Lung microvascular endothelial cell (primary cell): Measurements from ENCODE around the gene ELFN1. TPM values are rescaled to one million over a fixed set of nuclear protein-coding genes. Genes with fewer than 3 reads are reported as not detected.

Experiments
- DNase-seq, 2 donors: peaks; one replicate each; pipeline versions ENCODE4 v3.0.0 to v3.0.0-alpha.2; 2010; ENCODE audit warnings: low read depth in 2 of 2
- total RNA-seq: library from RNA; depleted of rRNA; stranded (reverse); fragments of >200 nt; gene quantifications from 2 replicates; pipeline ENCODE4 v1.2.1, GENCODE V29; 2014

Gene ELFN1
- total RNA-seq, 1 donor from 2014 or later = under 0.01 TPM

GRCh38 chr7:1675673-1676549 is 5.8 kb downstream of the ELFN1 start:
- DNase-seq = no peak

DNA sequence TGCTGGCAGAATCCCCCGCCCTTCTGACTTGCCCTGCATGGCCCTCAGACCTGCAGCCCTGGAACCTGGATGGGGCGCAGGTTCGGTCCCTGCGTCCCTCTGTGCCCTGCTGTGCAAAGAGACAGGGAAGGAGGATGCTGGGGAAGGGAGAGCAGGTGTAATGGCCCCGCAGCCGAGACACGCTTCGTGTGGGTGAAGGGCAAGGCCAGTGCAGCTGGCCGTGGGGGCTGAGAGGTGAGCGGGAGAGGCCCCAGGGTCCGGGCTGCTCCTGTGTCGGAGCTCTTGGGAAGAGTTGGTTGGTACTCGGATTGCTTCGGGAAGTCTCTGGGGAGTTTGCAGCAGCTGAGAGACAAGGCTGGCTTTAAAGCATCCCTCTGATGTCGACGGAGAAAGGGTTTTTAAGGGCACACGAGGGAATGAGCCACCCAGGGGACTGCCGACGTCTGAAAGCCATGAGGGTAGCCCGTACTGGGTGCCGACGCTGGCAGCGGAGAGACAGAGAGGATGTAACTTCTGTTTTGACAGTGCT is 6.5 kb downstream of the ELFN1 start:
- DNase-seq = no peak

DNA sequence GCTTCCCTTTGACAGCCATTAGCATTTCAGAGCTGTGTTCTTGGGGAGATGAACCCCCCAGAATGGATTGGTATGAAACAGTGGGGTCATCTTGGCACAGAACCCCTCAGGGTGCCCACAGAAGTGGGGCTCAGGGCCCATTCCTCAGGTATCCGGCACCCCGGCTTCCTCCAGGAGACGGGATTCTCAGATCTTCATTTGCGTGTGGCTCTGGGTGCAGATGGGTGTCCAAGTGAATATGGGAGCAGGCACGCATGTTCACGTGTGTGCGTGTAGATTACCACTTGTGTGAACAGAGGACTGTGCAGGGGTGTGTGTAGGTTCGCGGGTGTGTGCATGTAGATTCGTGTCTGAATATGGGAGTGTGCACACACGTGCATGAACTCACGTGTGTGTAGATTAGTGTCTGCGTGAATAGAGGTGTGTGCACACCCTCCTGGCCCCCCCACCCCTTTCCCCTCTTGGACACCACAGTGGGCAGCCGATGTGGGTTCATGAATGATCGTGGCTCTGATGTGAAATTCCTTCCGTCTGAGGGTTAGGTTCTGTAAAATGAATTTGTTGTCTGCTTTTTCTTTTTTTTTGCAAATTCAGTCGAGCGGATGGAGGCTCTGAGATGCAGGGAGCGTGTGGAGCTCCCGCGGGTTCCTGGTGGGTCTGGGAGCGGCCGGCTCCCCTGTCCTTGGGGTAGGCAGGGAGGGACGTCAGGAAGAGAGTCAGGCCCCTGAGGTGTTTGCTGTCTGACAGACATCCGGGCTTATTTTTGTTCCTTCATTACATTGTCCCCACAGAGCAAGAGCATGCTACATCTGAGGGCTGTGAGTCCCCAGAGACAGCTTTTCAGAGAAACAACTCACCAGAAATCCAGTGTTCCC is 7.4 kb downstream of the ELFN1 start:
- no peak for DNase-seq

GRCh38 chr7:1678081-1678543 is 8.0 kb downstream of the ELFN1 start:
- no peak for DNase-seq

DNA sequence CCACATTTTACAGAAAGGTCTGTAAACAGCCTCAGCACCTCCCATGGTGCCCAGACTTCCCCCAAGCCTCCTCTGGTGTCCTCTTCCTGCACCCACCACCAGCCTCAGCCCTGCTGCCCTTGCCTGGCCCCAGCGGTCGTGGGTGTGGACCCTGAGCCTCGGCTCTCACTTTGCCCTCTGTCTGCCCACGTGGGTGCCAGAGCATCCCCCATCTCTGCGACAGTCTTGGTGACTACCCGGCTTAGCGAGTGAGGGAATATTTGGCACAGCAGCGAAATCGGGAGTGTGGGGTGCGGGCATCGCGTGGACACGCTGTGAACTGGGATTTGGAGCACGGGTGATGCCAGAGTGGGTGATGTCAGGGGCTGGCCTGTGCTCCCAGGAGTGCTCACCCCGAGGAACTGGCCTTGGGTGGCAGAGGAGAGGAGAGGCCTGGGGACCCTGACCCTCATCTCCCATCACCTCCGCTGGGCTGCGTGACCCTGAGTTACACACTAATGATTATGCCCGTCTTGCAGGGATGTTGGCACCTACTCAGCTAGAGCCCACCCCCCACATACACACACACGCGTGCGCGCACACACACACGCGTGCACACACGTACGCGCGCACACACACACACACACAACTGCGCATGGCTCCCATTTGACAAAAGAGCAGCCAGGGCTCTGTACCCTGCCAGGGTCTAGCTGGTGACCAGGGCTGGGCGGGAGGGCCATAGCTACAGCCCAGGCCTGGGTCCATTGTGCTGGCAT is 8.7 kb downstream of the ELFN1 start:
- DNase-seq = no peak

GRCh38 chr7:1679326-1679965 is 9.4 kb downstream of the ELFN1 start:
- no peak for DNase-seq

GRCh38 chr7:1679966-1680730 is 10.1 kb downstream of the ELFN1 start:
- no peak for DNase-seq

- no peak for DNase-seq
These were observed 11.5 kb downstream of the ELFN1 start for GRCh38 chr7:1681581-1681980.

DNA sequence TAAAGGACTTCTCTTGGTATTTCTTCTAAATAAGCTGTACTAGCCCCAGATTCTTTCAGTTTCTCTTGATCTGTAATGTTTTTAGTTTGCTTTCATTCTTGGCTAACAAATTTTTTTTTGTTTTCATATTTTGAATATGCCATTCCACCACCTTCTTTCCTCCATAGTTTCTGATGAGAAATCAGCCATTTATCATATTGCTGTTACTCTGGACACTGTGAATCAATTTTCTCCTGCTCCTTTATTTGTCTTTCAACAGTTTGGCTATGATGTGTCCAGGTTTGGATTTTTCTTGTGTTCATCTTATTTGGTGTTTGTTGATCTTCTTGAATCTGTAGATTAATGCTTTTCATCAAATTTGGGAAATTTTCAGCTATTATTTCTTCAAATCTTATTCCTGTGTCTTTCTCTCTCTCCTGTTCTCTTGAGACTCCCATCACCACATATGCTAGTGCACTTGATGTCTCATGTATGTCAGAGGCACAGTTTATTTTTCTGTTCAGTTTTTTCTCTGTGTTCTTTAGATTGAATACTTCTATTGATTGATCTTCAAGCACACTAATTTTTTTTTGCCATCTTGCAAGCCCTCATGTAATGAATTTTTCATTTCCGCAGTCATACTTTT is 15.0 kb downstream of the ELFN1 start:
- no peak for DNase-seq

DNA sequence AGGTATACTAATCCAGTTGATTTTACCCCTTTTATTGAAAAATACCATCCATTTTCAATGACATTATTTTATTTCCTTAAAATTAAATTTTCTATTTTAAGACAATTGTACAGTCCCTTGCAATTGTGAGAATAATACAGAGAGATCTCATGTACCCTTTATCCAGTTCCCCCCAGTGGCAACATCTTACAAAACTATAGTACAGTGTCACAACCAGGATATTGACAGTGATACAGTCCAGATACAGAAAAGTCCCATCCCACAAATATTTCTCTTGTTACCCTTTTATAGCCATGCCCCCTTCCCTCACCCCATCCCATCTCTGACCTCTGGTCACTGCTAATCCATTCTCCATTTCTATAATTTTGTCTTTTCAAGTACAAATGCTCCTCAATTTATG is 18.5 kb downstream of the ELFN1 start:
- DNase-seq = no peak

DNA sequence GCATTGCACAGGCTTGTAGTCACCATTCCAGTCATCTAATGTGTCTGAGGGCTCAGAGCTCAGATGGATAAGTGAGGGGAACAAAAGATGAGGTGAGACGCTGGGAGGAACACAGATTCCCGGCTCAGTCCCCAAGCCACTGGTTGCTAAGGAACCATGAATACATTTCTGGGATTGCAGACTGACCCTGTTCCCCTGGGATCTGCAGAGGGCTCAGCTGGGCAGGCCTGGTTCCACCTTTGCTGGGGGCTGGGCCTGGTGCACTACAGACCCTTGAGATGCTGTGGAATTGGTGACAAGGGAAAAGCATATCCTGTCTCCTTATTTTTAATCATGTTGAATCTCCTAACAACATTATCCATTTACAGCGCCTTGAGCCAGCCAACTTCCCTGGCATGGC is 19.2 kb downstream of the ELFN1 start:
- no peak for DNase-seq

GRCh38 chr7:1690359-1690958 is 20.4 kb downstream of the ELFN1 start:
- DNase-seq = no peak

DNA sequence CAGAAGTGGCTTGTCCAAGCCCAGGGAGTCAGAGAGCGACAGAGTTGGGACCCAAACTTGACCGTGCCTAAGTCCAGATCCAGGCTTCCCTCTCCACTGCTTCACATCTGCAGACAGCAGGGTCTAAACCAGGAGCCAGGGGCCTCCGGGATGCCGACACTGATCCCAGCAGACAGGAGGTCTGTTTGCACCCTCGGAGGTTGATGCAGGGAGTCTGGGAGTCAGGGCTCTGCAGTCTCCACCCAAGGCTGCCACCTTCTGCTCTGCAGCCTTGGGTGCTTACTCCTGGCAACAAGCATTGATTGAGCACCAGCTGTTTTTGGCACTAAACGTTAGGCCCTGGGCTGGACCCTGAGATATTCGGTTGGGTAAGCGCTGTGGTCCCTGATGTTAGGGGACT is 21.0 kb downstream of the ELFN1 start:
- no peak for DNase-seq

GRCh38 chr7:1691601-1692514 is 21.8 kb downstream of the ELFN1 start:
- no peak for DNase-seq

GRCh38 chr7:1692515-1693418 is 22.7 kb downstream of the ELFN1 start:
- DNase-seq = no peak

DNA sequence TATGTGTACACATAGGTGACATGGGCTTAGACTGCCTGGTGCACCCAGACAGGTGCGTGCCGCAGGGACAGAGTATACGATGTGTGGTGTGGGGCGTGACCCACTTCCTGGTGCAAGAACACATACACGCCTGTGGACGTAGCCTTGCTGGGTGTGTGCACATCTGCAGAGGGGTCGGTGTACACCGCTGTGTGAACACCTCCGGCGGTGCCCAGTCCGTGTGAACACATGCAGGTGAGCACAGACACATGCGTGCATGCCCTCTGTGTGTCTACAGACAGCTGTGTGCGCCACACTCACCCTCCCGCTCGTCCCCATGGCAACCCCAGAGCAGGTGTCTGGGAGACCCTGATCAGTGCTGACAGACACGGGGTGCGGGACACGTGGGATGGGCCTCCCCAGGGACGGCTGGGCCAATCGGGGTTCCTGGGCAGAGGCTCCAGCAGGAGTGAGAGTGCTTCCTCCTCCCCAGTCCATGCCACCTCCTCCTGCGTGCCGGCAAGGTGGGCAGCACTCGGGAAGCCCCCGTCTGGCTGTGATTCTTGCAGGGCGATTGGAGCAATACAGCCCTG is 23.4 kb downstream of the ELFN1 start:
- DNase-seq = no peak
